Suppressor macrophage treated with lipopolysaccharide for 4 hours (primary cell): ENCODE results near the gene TTC29.
A peak's percentile ranks its signal among the peaks of the same experiment; 100 is the strongest.

Source experiments
- DNase-seq: peaks from one replicate; pipeline ENCODE4 v3.0.0-alpha.2; 2020

The TTC29 gene, protein sequence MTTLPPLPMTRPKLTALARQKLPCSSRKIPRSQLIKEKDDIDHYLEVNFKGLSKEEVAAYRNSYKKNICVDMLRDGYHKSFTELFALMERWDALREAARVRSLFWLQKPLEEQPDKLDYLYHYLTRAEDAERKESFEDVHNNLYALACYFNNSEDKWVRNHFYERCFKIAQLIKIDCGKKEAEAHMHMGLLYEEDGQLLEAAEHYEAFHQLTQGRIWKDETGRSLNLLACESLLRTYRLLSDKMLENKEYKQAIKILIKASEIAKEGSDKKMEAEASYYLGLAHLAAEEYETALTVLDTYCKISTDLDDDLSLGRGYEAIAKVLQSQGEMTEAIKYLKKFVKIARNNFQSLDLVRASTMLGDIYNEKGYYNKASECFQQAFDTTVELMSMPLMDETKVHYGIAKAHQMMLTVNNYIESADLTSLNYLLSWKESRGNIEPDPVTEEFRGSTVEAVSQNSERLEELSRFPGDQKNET

DNA sequence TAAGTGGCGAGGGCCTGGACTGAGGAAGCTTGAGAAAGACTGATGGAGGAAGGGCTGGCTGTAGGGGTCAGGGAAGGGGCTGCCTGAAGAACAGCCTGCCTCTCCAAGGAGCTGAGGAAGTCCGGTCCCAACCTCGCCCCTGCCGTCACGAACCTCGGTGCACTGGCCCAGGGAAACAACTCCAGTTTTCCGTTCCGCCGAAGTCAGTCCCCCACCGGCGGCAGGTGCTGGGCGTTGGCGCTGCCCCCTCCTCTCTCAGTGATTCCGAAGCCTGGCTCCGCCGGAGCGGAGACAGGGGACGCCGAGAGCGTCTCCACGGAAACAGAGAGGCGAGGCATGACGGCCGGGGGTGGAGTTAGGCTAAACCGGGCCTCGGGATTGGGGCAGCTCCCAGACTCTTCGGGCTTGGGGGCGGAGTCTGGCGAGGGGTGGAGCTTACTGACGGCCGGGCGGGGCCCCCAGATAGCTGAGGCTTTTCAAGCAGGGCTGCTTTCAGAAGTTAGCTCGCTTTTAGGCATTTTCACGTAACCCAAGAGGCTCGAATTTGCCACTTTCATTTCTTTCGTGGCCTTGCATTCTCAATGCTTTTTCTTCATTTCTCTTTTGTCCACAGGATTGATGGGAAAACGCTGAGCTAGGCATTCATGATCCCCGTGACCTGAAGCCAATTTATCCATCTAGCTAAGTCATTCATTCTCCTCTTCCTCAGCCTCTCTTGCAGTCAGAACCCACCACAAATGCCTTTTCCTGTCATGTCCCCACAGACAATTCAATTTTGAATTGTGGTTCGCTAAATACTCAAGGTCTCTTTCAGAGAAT, at the start of gene TTC29:
TTC29 (minus strand) TSS at position 309 of the 819 bp plus-strand sequence. CDS start 5,969 bp downstream, outside the sequence.
- DNase-seq, result peak; percentile 91

DNA sequence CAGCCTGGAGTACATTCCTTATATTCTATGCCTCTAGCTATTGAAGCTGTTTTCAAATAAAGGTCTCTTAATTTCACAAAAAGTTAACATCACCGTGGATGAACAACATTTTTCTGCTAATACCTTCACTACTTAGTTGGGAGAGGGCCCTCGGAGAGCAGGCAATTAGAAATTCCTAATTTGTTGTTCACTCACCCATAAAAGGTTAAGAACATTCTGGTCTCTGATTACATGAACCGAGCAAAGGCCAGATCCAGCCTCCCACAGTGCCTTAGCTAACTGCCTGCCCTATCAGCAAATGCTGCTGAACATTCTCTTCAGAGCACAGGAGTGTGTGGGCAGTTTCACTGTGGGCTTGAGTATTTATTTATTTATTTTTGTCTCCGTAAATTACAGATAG, 36.0 kb upstream of the TTC29 start:
- no peak for DNase-seq

DNA sequence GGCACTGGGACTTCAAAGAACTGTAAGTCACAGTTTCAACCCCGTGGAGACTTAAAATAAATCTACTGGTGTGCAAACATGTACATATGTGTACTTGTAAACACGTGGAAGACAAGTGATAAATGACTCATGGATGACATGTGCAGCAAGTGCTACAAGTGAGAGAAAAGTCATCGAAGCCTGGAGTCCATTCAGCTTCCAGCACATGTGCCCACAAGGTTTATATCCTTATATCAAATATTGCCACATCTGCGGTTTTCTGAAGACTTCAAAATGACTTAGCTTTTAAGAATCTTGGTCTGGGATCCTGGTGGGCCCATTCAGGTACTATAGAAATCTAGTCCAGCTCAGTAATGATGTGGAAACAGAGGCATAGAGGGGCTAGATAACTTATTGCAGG, 33.0 kb upstream of the TTC29 start:
- no peak for DNase-seq

DNA sequence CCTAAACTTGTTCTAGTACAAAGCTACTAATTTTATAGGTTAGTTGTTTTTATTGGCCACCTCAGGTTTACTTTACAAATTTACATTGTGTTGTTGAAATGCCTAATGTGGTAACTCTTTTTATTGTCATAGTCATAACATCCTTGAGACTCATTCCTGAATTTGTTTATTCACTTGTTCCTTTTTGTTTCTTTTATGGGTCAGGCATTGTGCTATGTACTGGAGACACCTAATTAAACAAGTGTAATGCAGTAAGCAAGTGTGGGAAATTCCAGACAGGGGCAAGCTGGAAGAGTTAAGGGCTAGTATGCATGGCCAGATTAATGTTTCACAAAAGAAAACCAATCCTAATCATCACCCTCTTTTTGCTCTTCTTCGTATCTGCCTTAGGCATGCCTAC, 30.5 kb upstream of the TTC29 start:
- no peak for DNase-seq

DNA sequence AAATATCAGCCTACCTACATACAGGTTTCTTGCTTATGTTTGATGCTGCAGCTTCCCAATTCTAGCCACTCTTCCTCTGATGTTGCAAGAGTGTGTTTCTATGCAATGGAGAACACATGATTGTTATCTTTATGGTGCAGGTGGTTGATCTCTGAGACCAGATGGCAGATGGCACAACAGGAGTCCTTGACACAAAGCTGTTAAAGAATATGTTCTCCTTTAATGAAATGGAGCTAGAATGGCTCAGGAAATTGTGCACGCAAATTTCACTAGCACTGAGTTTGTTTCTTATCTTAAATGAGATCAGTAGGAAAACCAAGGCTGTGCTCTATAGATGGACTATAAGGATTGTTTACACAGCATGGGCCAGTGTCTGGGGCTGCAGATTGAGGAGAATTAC, 29.9 kb upstream of the TTC29 start:
- no peak for DNase-seq

DNA sequence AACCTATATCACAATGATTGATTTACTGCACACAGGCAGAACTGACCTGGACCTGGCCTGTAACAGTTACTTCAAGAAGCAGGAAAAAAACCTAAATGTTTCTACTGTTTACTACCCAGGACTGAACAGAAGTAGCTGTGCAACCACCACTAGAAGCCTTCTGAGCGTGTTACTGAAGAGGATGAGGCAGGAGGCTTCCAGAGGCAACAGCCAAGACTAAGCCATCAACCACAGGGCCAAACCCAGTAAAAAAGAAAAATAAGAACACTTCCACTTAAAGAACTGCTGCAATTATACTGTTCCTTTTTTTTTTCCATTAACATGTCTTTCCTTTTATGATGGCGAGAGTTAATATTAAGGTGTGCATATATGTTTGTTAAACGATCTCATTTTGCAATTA, 29.4 kb upstream of the TTC29 start:
- DNase-seq, result no peak

DNA sequence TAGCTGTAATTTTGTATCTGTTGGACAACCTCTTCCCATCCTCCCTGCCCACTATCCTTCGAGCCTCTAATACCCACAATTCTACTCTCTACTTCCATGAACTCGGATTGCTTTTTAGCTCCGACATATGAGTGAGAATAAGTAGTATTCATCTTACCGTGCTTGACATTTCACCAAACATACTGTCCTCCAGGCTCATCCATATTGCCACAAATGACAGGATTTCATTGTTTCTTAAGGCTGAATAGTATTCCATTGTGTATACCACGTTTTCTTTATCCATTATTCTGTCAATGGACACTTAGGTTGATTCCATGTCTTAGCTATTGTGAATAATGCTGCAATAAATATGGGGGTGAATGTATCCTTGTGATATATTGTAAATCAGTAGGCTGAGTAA, 26.4 kb upstream of the TTC29 start:
- DNase-seq, result no peak

DNA sequence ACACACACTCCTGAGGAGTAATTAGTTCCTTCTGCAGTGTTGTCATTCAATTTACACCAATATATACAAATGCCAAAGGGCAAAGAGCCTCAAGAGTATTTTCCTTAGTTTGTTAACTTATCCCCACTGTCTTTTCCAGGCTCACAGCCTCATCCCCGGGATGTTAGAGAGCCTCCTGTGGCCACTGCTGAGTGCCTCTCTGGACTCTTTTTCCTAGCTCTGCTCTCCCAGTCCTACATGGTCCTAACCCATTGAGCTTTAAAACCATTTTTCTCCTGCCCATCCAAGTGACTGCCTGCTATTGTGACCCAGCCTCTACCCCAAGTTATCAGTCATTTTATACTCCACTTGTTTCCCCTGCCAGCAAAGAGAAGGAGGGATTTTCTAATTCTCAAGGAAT, 23.5 kb upstream of the TTC29 start:
- DNase-seq, result no peak

DNA sequence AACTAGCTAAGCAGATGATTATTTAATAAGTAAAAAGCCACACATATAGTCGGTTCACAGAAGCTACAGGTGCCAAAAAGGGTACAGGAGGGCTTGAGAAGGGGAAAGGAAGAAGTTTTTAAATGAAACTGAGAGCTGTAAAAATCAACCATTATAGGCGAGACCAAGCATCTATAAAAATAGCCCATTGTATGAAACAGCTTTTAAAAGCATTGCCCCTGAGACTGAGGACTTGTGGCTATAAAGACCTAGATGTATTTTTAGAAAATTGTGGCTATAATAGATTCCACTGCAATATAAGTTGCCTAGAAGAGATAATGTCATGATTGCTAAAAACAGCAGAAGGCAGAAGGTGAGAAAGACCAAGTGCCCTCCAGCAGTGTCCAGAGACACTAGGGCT, 15.0 kb upstream of the TTC29 start:
- no peak for DNase-seq

DNA sequence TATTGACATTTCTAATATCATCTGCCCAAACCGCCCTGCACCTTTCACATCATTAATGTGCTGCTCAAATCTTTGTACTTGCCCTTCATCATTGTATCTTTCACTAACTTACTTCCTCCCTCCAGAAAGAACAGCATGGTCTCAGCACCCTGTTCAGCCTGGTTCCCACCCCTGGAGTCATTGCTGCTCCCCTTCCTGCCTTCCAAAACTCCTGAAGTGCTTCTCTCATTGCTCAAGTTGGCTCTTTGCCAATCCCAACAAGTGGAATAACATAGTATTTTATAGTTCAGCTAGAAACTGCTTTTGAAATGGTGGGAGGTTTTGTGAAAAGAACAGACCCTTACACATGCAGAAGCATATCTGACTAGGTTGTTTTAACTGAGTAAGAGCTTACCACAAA, 14.0 kb upstream of the TTC29 start:
- DNase-seq, result no peak

DNA sequence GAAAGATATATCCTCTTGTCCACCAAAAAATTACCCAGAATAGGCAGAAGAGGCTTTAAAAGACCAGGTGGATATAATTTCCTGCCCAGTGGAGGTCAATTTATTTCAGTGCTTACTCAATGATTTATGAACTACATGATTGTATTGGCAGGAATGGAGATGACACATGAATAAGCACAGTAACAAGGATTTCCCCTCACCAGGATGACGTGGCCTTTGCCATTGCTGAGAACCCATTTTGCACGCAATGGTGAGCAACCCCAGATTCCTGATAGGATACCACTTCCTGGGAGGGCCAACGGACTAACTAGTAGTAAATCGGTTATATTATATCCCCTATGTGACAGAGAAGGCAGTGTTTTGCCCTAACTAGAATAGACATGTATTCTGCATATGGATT, 11.6 kb upstream of the TTC29 start:
- DNase-seq, result no peak

DNA sequence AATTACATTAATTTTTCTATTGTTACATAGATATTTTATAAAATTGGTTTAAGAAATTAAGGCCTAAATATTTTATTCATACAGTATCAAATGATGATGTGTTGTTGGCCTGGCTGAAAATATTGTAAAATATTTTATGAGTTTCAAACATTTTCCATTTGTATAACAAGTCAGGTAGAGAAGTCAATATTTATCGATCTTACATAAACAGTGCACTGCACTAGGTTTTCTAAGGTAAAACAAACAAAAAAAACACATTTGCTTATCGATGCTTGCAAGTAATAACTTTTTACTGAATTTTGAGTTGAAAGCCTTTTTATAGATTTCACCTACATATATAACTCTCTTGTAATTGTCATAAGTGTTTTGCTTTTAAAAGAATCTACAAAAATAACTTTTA, 7.2 kb upstream of the TTC29 start:
- no peak for DNase-seq

DNA sequence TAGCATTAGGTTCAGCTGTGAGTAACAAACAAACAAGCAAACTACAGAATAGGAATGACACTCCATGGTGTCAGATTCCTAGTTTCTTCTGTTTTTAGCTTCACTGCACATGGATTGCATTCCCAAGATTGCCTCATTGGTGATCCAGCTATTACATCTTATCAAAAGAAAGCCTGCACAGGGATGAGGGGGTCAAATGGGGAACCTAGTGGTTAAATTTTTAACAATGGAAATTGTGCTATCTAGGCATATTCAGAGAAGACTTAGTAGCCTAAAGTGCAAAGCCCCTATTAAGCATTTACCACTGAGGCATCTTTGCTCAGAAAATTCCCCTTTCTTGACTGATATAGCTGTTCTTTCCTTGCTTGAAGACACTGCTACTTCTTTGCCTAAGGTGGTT, 3.9 kb upstream of the TTC29 start:
- DNase-seq, result no peak

DNA sequence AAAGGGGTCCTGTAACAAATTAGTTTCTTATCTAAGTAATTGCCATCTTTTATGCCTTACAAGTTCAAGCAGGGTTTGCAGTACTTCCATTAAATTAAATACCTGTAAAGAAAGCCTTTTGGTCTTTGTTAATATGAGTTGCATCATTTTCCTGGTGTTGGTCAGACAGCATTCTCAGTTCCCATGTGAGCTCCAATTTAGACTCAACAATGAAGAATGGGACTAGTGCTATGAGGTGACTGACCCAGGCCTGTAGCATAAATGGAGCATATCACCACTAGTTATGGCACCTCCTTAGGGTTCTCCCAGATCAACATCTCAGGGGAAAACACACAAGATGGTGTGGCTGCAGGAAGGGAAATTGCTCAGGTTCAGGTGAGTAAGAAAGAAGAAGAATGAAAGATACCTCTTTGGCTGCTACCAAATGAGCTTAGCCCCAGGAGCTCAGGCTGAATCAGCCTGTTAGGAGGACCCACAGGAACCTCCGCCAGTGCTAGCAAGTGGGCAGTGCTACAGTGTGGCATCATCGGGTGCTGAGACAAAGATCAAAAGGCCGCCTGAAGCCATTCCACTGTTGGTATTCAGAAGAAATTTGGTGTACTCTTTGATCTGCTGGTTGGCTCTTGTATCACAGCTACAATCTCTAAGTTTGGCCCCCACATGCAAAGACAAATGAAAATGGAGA, 1.8 kb downstream of the TTC29 start:
- no peak for DNase-seq

DNA sequence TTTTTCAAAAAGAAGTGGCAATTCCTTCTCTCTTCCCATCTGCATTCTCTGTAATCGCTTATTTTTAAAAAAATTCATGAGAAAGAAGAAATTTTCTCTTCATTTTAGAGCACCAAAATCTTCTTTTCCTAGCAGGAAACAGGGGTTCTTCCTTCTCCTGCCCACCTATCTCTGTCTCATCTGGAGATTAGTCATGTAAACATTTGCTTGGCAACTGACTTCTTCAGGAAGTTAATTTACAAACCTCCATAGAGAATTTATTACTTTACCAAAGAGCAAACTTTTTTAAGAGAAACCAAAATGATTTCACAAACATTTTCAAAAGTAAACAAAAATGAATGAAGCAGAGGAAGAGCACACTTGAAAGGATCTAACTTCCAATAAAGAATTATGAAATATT, 13.5 kb downstream of the TTC29 start:
- DNase-seq, result no peak

DNA sequence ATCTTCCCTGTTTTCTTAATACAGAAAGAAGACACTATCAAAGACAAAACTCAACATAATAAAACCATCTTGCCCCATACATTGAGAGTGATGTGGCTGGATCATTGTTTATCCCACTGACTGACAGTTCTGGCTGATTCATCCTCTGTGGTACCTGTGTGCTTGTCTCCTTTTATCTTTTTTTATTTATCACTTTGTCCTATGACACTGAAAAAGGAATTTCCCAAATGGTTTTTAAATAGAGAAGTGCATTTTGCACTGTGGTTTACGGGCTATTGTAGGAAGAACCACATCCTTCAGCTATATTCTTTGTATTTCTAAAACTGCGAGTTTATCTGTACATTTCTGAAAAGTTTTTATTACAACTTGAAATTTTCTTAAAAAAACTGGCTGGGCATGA, 15.0 kb downstream of the TTC29 start:
- no peak for DNase-seq

DNA sequence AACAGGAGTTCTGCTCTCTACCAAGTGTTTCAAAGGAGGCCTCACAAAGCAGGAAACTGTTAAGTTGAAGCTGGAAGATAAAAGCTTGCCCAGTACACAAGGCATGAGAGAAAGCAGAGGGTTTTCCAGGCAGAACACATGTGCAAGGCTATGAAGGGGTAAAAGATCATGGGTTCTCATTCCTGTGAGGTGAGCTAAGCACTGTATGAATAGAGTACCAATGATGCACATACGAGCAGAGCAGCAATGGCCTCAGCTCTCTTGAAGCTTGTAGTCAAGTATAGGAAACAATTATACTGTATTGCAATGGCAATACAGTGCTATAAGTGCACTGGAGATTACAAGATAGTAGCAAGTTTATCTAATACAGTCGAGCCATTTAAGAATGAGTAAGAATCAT, 18.0 kb downstream of the TTC29 start:
- DNase-seq, result no peak

DNA sequence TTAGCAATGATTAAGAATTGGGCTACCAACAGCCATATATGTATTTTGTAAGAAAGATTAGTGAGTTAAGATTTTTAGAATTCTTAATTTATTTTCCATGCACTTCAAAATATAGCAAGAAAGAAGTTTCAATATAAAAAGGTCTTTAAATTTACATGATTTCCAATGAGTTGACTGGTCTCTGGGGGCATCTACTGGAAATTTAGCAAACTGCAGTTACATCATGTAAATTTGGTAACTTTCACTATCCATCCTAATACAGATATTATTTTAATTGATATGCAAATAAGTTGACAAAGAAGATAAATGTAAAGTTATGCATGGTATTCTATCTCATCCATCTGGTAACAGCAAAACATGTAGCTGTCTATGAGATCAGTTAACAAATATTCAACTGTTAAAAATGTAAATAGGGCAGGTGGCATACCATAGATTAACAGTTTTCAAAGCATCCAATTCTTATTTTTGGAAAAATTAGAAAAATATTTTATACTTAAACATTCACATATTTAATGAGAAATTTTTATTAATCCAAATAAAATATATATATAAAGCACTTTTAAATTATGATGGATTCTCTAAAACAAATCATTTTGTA, 29.1 kb downstream of the TTC29 start:
- DNase-seq, result peak; percentile 52

DNA sequence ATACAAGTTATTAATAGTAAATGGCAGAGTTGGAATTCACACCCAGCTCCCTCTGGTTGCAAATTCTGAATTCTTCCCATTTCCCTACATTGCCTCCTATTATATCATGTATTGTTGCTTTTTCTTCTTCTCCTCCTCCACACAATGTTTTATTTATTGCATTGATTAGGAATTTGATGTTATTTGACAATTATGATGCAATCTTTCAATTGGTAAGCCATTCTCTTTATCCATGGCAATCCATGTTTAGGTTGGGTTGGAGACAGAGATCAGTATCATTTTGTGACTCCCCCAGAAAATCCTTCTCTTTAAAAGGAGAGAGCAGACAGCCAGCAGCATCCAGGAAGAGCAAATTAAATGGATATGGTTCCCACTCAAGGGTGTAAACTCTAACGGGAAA, 30.5 kb downstream of the TTC29 start:
- DNase-seq, result no peak

DNA sequence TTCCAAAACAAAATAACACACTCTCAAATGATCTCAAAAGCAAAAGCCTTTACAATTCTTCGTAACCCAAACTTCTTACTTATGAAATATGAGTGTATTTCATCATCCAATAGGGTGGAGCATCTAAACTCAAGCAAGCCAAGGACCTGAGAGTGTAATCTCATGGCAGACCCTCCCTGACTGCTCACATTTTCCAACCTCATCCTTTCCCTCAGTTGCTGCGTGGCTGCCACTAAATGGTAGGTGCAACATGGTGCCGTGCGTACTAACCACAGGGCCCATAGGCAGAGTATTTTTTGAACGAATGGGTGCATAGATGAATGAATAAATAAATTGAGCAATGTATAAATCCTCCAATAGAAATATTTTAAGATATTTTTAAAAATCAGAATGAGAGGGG, 45.4 kb downstream of the TTC29 start:
- DNase-seq, result no peak

DNA sequence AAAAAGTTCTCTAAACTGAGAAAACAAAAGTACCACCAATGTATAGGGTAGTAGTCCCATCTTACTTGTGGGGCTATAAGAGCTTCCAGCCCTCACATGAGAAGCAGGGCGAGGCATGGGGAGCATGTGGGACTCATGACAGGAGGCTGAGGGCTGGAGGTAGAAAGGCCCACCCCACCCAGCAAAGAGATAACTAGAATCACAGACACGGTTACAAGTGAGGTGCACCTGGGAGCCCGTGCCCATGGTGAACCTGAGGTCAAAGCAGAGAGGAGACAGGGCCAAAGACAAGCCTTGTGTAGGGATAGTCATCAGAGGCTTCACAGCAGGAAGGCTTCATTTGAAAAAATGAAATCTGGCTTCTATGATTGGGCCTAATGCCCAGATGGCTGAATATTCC, 55.4 kb downstream of the TTC29 start:
- DNase-seq, result no peak

DNA sequence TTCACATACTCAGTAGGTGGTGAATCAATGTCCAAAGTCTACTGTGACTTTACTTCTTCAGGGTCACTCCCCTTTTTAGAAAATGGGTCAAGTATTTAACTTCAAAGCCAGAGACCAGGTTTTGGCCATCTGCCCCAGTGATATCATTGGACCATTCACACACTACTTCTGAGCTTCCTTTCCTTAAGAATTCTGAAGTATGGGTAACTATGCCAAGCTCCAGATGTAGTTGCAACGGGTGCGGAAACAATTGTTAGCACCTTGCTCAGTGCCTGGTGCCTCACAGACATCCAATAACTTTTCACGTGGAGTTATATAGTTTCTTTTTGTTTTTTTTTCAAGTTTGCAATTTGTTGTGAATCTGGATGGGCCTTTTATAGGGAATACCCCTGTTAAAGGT, 62.6 kb downstream of the TTC29 start:
- DNase-seq, result no peak

DNA sequence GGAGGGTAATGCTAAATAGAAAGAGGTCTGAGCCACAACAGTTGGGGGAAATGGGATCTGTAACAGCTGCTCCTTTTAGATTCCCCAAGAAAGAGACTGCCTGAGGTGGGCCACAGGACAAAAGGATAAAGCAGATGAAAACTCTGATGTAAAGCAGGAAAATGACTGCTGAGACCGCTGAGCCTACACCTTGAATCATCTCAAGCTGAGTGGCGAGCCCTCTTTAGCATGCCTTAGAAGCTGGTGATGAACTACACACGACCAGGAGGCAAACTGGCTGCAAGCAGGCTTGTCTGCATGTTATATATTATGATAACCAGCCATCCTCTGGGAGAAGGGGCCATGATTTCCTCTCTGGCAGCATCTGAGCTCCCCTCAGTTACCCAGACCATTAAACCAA, 88.4 kb downstream of the TTC29 start:
- DNase-seq, result no peak
